HT-29 (cell line): ENCODE data around the gene BBS7. TPM values are rescaled to one million over a fixed set of nuclear protein-coding genes. Genes with fewer than 3 reads are reported as not detected.

Experiments used
- DNase-seq: peaks from one replicate; pipeline ENCODE4 v3.0.0-alpha.2; 2015; ENCODE audit warnings: low spot score
- total RNA-seq: library from RNA; depleted of rRNA; stranded (reverse); fragments of >200 nt; shearing (Covaris generic); gene quantifications from 2 replicates; pipeline ENCODE4 v1.2.3, GENCODE V29; 2014; rRNA removed

The BBS7 gene
- 7.6 and 10.0 TPM in 2 replicates for total RNA-seq

GRCh38 chr4:121869841-121870822, at the start of gene BBS7:
Gene BBS7 (minus strand): TSS chr4:121870474. CDS start chr4:121870313, 161 bp downstream.
- DNase-seq: peak; percentile 94

- no peak for DNase-seq
These were observed 43.4 kb upstream of the BBS7 start for GRCh38 chr4:121913667-121914066.

- no peak for DNase-seq
These were observed 38.1 kb upstream of the BBS7 start for GRCh38 chr4:121908346-121908745.

DNA sequence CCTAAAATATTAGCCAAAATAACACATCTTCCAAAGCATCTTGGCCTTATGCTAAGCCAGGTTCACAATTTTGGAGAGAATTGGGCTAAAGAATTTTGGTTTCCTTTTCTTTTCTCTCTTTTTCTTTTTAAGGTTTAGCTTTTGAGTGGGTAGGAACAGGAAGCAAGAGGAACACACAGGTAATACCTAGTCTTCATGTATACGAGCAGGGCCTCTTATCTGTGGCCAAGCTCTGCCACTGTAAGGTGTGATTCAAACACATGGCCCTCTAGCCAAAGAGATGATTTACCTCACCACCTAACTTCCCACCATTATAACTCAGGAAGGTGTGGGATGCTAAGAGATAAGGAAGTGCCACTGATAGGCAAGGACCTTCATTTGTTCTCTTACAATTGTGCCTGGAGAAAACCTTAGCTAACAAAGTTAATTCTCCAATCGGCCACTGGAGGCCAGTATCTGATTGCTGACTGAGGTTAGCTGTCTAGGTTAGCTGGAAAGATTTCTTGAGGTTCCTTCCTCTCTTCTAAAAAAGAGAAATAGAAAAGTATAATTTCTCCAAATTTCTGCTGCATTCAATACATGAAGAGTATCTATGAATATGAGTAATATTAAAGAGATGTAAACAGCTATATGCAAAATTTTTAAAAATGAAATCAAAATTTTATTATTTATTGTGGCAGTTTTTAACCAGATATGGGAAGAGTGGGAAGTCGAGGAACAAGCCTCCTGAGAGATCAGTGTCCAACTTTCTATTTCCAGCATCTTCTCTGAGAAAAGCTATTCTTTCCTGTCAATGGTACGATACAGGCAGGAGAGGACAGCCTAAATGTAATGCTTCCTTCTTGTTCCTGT, 30.1 kb upstream of the BBS7 start:
- peak; percentile 77 for DNase-seq

GRCh38 chr4:121898150-121898549, 27.9 kb upstream of the BBS7 start:
- DNase-seq: peak; percentile 61

GRCh38 chr4:121888134-121888533, 17.9 kb upstream of the BBS7 start:
- no peak for DNase-seq

DNA sequence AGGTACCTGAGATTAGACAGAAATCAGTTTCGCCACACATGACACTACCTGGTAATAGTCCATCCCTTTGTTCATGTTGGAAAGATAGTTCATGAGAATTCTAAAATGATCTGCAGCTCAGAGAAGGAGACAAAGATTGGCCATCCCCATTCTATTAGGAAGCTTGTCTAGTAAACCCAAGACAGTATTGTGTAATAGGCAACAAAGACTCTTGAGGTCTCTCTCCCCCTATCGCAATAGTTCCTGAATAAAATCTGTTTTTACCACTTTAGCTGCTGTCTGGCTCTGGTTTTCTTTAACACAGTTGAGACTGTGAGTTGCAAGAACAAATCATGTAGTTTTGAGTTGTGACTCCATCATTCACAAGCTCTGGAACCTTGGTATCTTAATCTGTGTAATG, 14.8 kb upstream of the BBS7 start:
- DNase-seq: no peak

- no peak for DNase-seq
These were observed 10.9 kb upstream of the BBS7 start for GRCh38 chr4:121881158-121881557.

DNA sequence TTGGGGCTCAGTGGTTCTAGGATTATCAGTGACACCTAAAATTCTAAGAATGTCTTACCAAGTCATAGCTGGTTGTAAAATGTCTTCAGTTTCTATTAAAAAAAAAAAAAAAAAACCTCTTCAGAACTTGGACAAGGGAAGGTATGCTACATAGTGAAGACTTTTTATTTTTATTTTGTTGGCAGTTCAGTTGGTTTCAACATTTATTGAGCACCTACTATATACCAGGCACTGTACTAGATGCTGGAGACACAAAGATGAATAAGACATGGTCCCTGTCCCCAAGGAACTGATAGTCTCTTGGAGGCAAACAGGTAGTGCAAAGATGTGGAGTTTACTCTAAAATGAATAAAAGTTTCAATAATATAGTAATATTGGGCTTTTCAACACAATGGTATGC, 8.9 kb upstream of the BBS7 start:
- DNase-seq: no peak

GRCh38 chr4:121877041-121877773, 6.9 kb upstream of the BBS7 start:
- no peak for DNase-seq

DNA sequence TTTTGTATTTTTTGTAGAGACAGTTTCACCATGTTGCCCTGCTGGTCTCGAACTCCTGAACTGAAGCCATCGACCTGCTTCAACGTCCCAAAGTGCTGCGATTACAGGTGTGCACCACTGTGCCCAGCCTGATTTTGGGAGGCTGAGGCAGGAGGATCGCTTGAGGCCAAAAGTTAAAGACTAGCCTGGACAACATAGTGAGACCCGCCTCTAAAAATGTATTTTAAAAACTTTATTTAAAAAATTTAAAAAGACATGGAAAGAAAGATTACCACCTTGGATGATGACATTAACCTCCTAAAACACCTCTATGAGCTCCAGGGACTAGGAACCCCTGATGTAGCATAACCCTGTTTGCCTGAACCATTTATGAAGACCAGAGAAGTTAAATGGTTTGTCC, 5.8 kb upstream of the BBS7 start:
- DNase-seq: no peak

GRCh38 chr4:121875652-121876051, 5.4 kb upstream of the BBS7 start:
- no peak for DNase-seq

DNA sequence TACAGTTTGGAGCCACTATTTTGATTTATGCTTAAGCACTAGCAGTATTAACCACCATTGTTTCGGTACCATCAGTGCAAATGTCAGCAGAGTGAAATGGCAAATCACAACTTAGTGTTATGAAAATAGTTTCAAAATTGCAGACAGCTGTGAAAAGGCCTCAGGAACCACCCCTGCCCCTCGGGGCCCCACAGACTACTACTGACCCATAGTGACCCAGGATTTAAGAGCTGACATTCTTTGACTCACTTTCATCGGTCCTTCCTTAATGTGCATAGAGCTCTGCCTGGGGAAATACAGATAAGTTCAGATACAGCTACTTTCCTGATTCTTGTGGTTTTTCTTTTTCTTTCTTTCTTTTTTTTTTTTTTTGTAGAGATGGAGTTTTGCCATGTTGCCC, 3.3 kb upstream of the BBS7 start:
- no peak for DNase-seq

- no peak for DNase-seq
These were observed 6.5 kb downstream of the BBS7 start for GRCh38 chr4:121863799-121864198.

GRCh38 chr4:121861426-121861825, 8.8 kb downstream of the BBS7 start:
- DNase-seq: no peak

DNA sequence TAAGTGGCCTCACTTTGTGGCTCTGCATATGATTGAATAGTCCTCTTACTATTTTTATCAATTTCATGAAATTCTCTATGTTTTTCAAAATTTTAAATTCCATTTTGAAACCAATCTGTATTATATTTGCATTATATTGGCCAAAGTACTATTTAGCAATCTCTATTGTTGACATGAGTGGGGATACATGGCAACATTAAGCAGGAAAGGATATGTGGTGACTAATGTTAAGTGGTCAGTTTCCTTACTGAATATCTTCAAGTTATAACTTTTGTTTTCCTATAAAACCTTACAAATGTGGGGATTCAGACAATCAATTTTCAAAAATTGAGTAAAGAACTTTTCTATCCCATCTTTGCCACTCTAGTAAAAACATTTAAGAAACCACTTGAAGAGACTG, 10.2 kb downstream of the BBS7 start:
- DNase-seq: no peak

DNA sequence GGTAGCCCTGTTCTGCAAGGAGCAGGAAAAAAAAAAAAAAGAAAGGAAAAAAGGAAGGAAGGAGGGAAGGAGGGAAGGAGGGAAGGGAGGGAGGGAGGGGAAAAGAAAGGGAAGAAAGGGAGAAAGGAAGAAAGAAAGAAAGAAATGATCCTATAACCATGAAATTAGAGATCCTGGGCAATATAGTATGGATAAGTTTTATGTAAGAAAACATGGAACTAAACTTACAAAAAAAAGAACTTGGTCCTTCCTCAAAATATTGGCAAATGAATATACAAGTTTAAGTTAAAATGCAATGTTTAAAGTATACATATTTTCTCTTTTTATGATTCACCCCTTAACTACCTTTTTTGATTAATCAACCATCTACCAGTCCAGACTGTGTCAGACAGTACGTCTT, 18.9 kb downstream of the BBS7 start:
- DNase-seq: no peak

DNA sequence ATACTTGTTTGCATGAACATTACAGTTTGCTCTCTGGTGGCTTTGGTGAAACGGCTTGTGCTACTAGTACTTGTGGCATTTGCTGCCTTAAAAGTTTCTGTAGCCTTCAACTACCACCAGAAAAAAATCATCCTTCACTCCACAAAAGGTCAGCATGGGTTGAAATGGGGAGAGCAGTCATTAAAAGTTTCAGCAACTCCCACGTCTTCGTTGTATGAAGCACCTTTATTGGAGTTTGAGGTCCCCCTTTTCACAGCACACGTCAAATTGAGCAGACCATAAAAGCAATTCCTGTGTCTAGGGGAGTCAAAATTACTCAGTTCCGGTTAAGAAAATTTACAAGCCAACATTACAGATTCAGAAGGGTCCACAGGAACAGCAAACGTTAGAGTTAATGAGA, 23.6 kb downstream of the BBS7 start:
- no peak for DNase-seq

GRCh38 chr4:121842862-121843261, 27.4 kb downstream of the BBS7 start:
- no peak for DNase-seq

DNA sequence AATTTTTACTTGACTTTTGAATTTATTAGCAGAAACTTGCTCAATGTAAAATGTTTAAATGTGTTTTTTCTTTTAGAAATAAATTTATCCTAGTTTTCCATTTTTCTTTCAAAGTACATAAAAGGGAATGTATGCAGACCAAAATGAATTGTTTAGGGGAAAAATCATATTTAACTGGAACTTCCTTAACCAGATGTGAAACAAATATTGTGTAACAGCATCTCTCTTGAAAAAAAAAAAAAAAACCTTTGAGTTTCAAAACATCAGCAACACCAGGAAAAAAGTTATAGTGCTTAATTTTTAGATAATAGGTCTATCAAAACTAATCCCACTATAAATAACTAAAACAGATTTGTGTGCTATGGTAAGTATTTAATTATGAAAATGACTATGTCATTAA, 32.1 kb downstream of the BBS7 start:
- no peak for DNase-seq

- no peak for DNase-seq
These were observed 40.8 kb downstream of the BBS7 start for GRCh38 chr4:121829511-121829910.

- no peak for DNase-seq
These were observed 42.4 kb downstream of the BBS7 start for GRCh38 chr4:121827853-121828252.
